ENCODE results near the gene PLA2G4B.

Gene PLA2G4B

GRCh38 chr15:41797201-41797944 lies 41.3 kb upstream of the PLA2G4B start:
- Histone ChIP-seq H3K4me3 (ENCODE audit: low read length) (no peak overlapping the region), H3K9me3 (ENCODE audit: control insufficient read depth, low read length) (no peaks in the 10 kb centered on the region), H3K36me3 (ENCODE audit: control insufficient read depth, insufficient read depth, low read length, severe bottlenecking) (peaks cover 11% of the 10 kb centered on the region), H3K4me1 (ENCODE audit: control insufficient read depth, insufficient read depth, low read length) (peaks cover 23% of the 10 kb centered on the region), H3K9ac (ENCODE audit: low read length) (peak overlapping the region; percentile 19), H3K27me3 (replicated peaks; ENCODE audit: control insufficient read depth, insufficient read depth, low read length) (no peaks in the 10 kb centered on the region)
- peak; percentile 44 for DNase-seq (ENCODE audit: low read depth)

GRCh38 chr15:41798607-41799487 lies 39.8 kb upstream of the PLA2G4B start:
- DNase-seq (ENCODE audit: low read depth), result no peak
- no peaks in the 10 kb centered on the region for H3K9me3 ChIP-seq (ENCODE audit: control insufficient read depth, low read length)
- H3K36me3 ChIP-seq (ENCODE audit: control insufficient read depth, insufficient read depth, low read length, severe bottlenecking), result peaks cover 11% of the 10 kb centered on the region
- no peak overlapping the region for H3K4me3 ChIP-seq (ENCODE audit: low read length)
- no peak overlapping the region for H3K9ac ChIP-seq (ENCODE audit: low read length)
- H3K4me1 ChIP-seq (ENCODE audit: control insufficient read depth, insufficient read depth, low read length), result peaks cover 23% of the 10 kb centered on the region
- no peaks in the 10 kb centered on the region for H3K27me3 ChIP-seq (replicated peaks; ENCODE audit: control insufficient read depth, insufficient read depth, low read length)

- H3K4me3 ChIP-seq (ENCODE audit: low read length), result no peak overlapping the region
- no peaks in the 10 kb centered on the region for H3K27me3 ChIP-seq (replicated peaks; ENCODE audit: control insufficient read depth, insufficient read depth, low read length)
- H3K9me3 ChIP-seq (ENCODE audit: control insufficient read depth, low read length), result no peaks in the 10 kb centered on the region
- peaks cover 23% of the 10 kb centered on the region for H3K4me1 ChIP-seq (ENCODE audit: control insufficient read depth, insufficient read depth, low read length)
- H3K36me3 ChIP-seq (ENCODE audit: control insufficient read depth, insufficient read depth, low read length, severe bottlenecking), result peaks cover 11% of the 10 kb centered on the region
- no peak for DNase-seq (ENCODE audit: low read depth)
- no peak overlapping the region for H3K9ac ChIP-seq (ENCODE audit: low read length)
Measured at GRCh38 chr15:41799488-41799805, 39.2 kb upstream of the PLA2G4B start.

- Histone ChIP-seq H3K36me3 (ENCODE audit: control insufficient read depth, insufficient read depth, low read length, severe bottlenecking) (peaks cover 11% of the 10 kb centered on the region), H3K27me3 (replicated peaks; ENCODE audit: control insufficient read depth, insufficient read depth, low read length) (no peaks in the 10 kb centered on the region), H3K4me3 (ENCODE audit: low read length) (no peak overlapping the region), H3K9me3 (ENCODE audit: control insufficient read depth, low read length) (no peaks in the 10 kb centered on the region), H3K4me1 (ENCODE audit: control insufficient read depth, insufficient read depth, low read length) (peaks cover 18% of the 10 kb centered on the region), H3K9ac (ENCODE audit: low read length) (no peak overlapping the region)
- no peak for DNase-seq (ENCODE audit: low read depth)
Measured at GRCh38 chr15:41801185-41801584, 37.5 kb upstream of the PLA2G4B start.

GRCh38 chr15:41801850-41802455 lies 36.7 kb upstream of the PLA2G4B start:
- no peak overlapping the region for H3K4me3 ChIP-seq (ENCODE audit: low read length)
- no peaks in the 10 kb centered on the region for H3K27me3 ChIP-seq (replicated peaks; ENCODE audit: control insufficient read depth, insufficient read depth, low read length)
- H3K36me3 ChIP-seq (ENCODE audit: control insufficient read depth, insufficient read depth, low read length, severe bottlenecking), result peaks cover 11% of the 10 kb centered on the region
- peaks cover 14% of the 10 kb centered on the region for H3K4me1 ChIP-seq (ENCODE audit: control insufficient read depth, insufficient read depth, low read length)
- no peak for DNase-seq (ENCODE audit: low read depth)
- no peak overlapping the region for H3K9ac ChIP-seq (ENCODE audit: low read length)
- no peaks in the 10 kb centered on the region for H3K9me3 ChIP-seq (ENCODE audit: control insufficient read depth, low read length)

GRCh38 chr15:41804361-41804760 lies 34.3 kb upstream of the PLA2G4B start:
- no peak overlapping the region for H3K9ac ChIP-seq (ENCODE audit: low read length)
- H3K9me3 ChIP-seq (ENCODE audit: control insufficient read depth, low read length), result no peaks in the 10 kb centered on the region
- peaks cover 11% of the 10 kb centered on the region for H3K36me3 ChIP-seq (ENCODE audit: control insufficient read depth, insufficient read depth, low read length, severe bottlenecking)
- peaks cover 5% of the 10 kb centered on the region for H3K4me1 ChIP-seq (ENCODE audit: control insufficient read depth, insufficient read depth, low read length)
- DNase-seq (ENCODE audit: low read depth), result no peak
- H3K4me3 ChIP-seq (ENCODE audit: low read length), result no peak overlapping the region
- H3K27me3 ChIP-seq (replicated peaks; ENCODE audit: control insufficient read depth, insufficient read depth, low read length), result no peaks in the 10 kb centered on the region

GRCh38 chr15:41804916-41805666 lies 33.6 kb upstream of the PLA2G4B start:
- Histone ChIP-seq H3K4me3 (ENCODE audit: low read length) (no peak overlapping the region), H3K9ac (ENCODE audit: low read length) (no peak overlapping the region), H3K4me1 (ENCODE audit: control insufficient read depth, insufficient read depth, low read length) (peaks cover 8% of the 10 kb centered on the region), H3K36me3 (ENCODE audit: control insufficient read depth, insufficient read depth, low read length, severe bottlenecking) (peaks cover 11% of the 10 kb centered on the region), H3K9me3 (ENCODE audit: control insufficient read depth, low read length) (no peaks in the 10 kb centered on the region), H3K27me3 (replicated peaks; ENCODE audit: control insufficient read depth, insufficient read depth, low read length) (no peaks in the 10 kb centered on the region)
- no peak for DNase-seq (ENCODE audit: low read depth)

- Histone ChIP-seq H3K9ac (ENCODE audit: low read length) (no peak overlapping the region), H3K27me3 (replicated peaks; ENCODE audit: control insufficient read depth, insufficient read depth, low read length) (no peaks in the 10 kb centered on the region), H3K4me1 (ENCODE audit: control insufficient read depth, insufficient read depth, low read length) (peaks cover 8% of the 10 kb centered on the region), H3K4me3 (ENCODE audit: low read length) (no peak overlapping the region), H3K9me3 (ENCODE audit: control insufficient read depth, low read length) (no peaks in the 10 kb centered on the region), H3K36me3 (ENCODE audit: control insufficient read depth, insufficient read depth, low read length, severe bottlenecking) (peaks cover 7% of the 10 kb centered on the region)
- no peak for DNase-seq (ENCODE audit: low read depth)
Measured at GRCh38 chr15:41805711-41806110, 32.9 kb upstream of the PLA2G4B start.

GRCh38 chr15:41806291-41807181 lies 32.1 kb upstream of the PLA2G4B start:
- no peak overlapping the region for H3K9ac ChIP-seq (ENCODE audit: low read length)
- DNase-seq (ENCODE audit: low read depth), result no peak

GRCh38 chr15:41809121-41809520 lies 29.5 kb upstream of the PLA2G4B start:
- Histone ChIP-seq H3K9ac (ENCODE audit: low read length) (peak overlapping the region; percentile 38), H3K4me1 (ENCODE audit: control insufficient read depth, insufficient read depth, low read length) (peaks cover 8% of the 10 kb centered on the region), H3K4me3 (ENCODE audit: low read length) (no peak overlapping the region), H3K27me3 (replicated peaks; ENCODE audit: control insufficient read depth, insufficient read depth, low read length) (no peaks in the 10 kb centered on the region), H3K36me3 (ENCODE audit: control insufficient read depth, insufficient read depth, low read length, severe bottlenecking) (peaks cover 15% of the 10 kb centered on the region), H3K9me3 (ENCODE audit: control insufficient read depth, low read length) (no peaks in the 10 kb centered on the region)
- no peak for DNase-seq (ENCODE audit: low read depth)

More at GRCh38 chr15:41806291-41807181, 32.1 kb upstream of the PLA2G4B start:
- Histone ChIP-seq H3K27me3 (replicated peaks; ENCODE audit: control insufficient read depth, insufficient read depth, low read length) (no peaks in the 10 kb centered on the region), H3K9me3 (ENCODE audit: control insufficient read depth, low read length) (no peaks in the 10 kb centered on the region), H3K4me1 (ENCODE audit: control insufficient read depth, insufficient read depth, low read length) (peaks cover 8% of the 10 kb centered on the region), H3K4me3 (ENCODE audit: low read length) (no peak overlapping the region), H3K36me3 (ENCODE audit: control insufficient read depth, insufficient read depth, low read length, severe bottlenecking) (peaks cover 4% of the 10 kb centered on the region)

Measured in adipocyte (in vitro differentiated cells).